Esophagus squamous epithelium (tissue), 4 donors: ENCODE data around the gene BPGM.

Experiments
- POLR2A ChIP-seq, 4 donors: fragments of 450-650 bp; IDR thresholded peaks; one replicate each; pipeline ENCODE4 v1.6.1; 2017; ENCODE audit warnings: antibody characterized with exemption in 4 of 4, mild to moderate bottlenecking in 4 of 4, moderate library complexity in 3 of 4
- TF ChIP-seq, protein P1 (sequence below), 6 experiments: fragments of 450-650 bp in 4 of 6; fragments of 200-600 bp in 2 of 6; sonication (generic) in 2 of 6; IDR thresholded peaks; one replicate each; pipeline ENCODE4 v1.5.1; 2016 to 2019; ENCODE audit warnings: antibody characterized with exemption in 6 of 6, mild to moderate bottlenecking in 4 of 6, moderate library complexity in 4 of 6

DNA sequence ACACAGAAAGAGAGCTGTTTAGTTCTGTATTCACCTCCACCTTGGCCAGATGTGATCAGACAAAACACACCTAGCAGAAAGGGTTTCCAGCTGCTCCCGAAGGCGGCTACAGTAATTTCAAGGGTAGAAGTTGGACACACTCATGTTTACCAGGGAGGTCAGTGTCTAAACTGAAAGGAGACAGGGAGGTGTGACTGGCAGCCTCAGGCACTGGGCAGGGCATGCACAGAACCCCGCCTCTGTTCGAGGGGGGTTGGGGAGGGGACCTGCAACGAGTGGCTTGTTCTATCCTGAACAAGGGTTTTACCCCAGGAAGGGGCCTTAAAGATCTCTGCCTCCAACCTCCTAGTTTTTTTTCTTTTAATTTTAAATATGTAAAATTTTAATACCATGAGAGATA lies 49.6 kb downstream of the BPGM start:
- no peak for TF ChIP-seq POLR2A (IDR thresholded peaks at IDR 0.05)
- TF ChIP-seq, protein P1, sequence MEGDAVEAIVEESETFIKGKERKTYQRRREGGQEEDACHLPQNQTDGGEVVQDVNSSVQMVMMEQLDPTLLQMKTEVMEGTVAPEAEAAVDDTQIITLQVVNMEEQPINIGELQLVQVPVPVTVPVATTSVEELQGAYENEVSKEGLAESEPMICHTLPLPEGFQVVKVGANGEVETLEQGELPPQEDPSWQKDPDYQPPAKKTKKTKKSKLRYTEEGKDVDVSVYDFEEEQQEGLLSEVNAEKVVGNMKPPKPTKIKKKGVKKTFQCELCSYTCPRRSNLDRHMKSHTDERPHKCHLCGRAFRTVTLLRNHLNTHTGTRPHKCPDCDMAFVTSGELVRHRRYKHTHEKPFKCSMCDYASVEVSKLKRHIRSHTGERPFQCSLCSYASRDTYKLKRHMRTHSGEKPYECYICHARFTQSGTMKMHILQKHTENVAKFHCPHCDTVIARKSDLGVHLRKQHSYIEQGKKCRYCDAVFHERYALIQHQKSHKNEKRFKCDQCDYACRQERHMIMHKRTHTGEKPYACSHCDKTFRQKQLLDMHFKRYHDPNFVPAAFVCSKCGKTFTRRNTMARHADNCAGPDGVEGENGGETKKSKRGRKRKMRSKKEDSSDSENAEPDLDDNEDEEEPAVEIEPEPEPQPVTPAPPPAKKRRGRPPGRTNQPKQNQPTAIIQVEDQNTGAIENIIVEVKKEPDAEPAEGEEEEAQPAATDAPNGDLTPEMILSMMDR (IDR thresholded peaks at IDR 0.05): no peak
